A673 (cell line): ENCODE results near the gene B4GALNT4. TPM values are rescaled to one million over a fixed set of nuclear protein-coding genes. Genes with fewer than 3 reads are reported as not detected.
"Not testable (repeated sequence)": the region's sequence is repeated elsewhere in the genome, so short reads cannot be mapped to it uniquely, and the experiment has no call there.

Source experiments
- BruUV-seq: library from RNA; stranded (reverse); fragments of 400-500 nt; replicated peaks from 2 replicates; lab custom pipeline; 2021; lab: Mats Ljungman, UMichigan
- CTCF ChIA-PET: fragments of 300-600 bp; sonication (Branson Sonifier 250); formaldehyde crosslinking; loops from one replicate; lab custom pipeline; 2022; ENCODE audit warnings: antibody characterized with exemption; lab: Charles Lee
- POLR2A ChIA-PET: fragments of 300-600 bp; sonication (Branson Sonifier 250); formaldehyde crosslinking; loops from one replicate; lab custom pipeline; 2022; ENCODE audit warnings: antibody characterized with exemption; ENCODE audit not compliant: low non-redundant PET; lab: Charles Lee
- DNase-seq: peaks from one replicate; pipeline ENCODE4 v3.0.0-alpha.2; 2015; ENCODE audit warnings: low spot score
- H3K27ac ChIP-seq: fragments of 200-600 bp; sonication (generic); 2 replicates; pipeline ENCODE4 v1.5.1; 2016; ENCODE audit warnings: mixed run types, low read depth, mild to moderate bottlenecking, mixed read lengths, antibody characterized with exemption, low read length; ENCODE audit not compliant: poor library complexity, severe bottlenecking
- H3K27me3 ChIP-seq: fragments of 200-600 bp; sonication (generic); replicated peaks from 2 replicates; pipeline ENCODE4 v1.6.1; 2017; ENCODE audit warnings: mixed run types, low read depth, mild to moderate bottlenecking, mixed read lengths, antibody characterized with exemption, low read length; ENCODE audit not compliant: insufficient read depth, poor library complexity
- H3K36me3 ChIP-seq: fragments of 200-600 bp; sonication (generic); 2 replicates; pipeline ENCODE4 v1.6.1; 2016; ENCODE audit warnings: mixed run types, mild to moderate bottlenecking, mixed read lengths, antibody characterized with exemption, low read length; ENCODE audit not compliant: insufficient read depth, poor library complexity, severe bottlenecking
- H3K4me1 ChIP-seq: fragments of 200-600 bp; sonication (generic); 2 replicates; pipeline ENCODE4 v1.6.1; 2017; ENCODE audit warnings: mixed run types, mild to moderate bottlenecking, mixed read lengths, antibody characterized with exemption, low read length; ENCODE audit not compliant: insufficient read depth, poor library complexity, severe bottlenecking
- H3K4me3 ChIP-seq: fragments of 200-600 bp; sonication (generic); 2 replicates; pipeline ENCODE4 v1.5.1; 2016; ENCODE audit warnings: low read depth, mixed run types, mild to moderate bottlenecking, mixed read lengths, low read length; ENCODE audit not compliant: poor library complexity, severe bottlenecking
- H3K9me3 ChIP-seq: fragments of 200-600 bp; sonication (generic); 2 replicates; pipeline ENCODE4 v1.6.1; 2016; ENCODE audit warnings: mixed run types, low read depth, mild to moderate bottlenecking, mixed read lengths, antibody characterized with exemption, low read length; ENCODE audit not compliant: poor library complexity, severe bottlenecking
- CTCF ChIP-seq: fragments of 300-800, 200-600 bp; sonication (generic); conservative IDR thresholded peaks from 2 replicates; pipeline ENCODE4 v1.5.1; 2017; ENCODE audit warnings: low read depth, mild to moderate bottlenecking, antibody characterized with exemption, low read length, moderate library complexity, mixed read lengths
- EZH2 ChIP-seq: fragments of 200-600 bp; sonication (generic); IDR thresholded peaks from 2 replicates; pipeline ENCODE4 v1.6.1; 2017; ENCODE audit warnings: borderline replicate concordance, low read depth, mild to moderate bottlenecking, mixed read lengths, antibody characterized with exemption, low read length; ENCODE audit not compliant: poor library complexity, severe bottlenecking
- intact Hi-C: fragments of 100-400 bp; cut with micrococcal nuclease; formaldehyde crosslinking; loops from one replicate; pipeline ENCODE4 v1.10.0; 2022; ENCODE audit not compliant: unreplicated experiment
- total RNA-seq: library from RNA; stranded (reverse); gene quantifications from 2 replicates; pipeline ENCODE4 v1.2.3, GENCODE V29; 2021

Gene B4GALNT4
- total RNA-seq, 1 experiment from 2014 or later: 19.0 TPM

- Histone ChIP-seq H3K4me1 (peaks cover 14% of the 10 kb centered on the region), H3K9me3 (no peaks in the 10 kb centered on the region), H3K36me3 (no peaks in the 10 kb centered on the region), H3K4me3 (no peak overlapping the region), H3K27ac (no peak overlapping the region), H3K27me3 (no peaks in the 10 kb centered on the region)
- CTCF ChIA-PET: no interaction called here
- POLR2A ChIA-PET: no interaction called here
- intact Hi-C loops: no loop called here
- TF ChIP-seq EZH2 (no peak), CTCF (no peak)
- no peak for DNase-seq
- BruUV-seq: no TSS peak
These were observed 36.4 kb upstream of the B4GALNT4 start for GRCh38 chr11:332651-333480.

GRCh38 chr11:333616-334263 lies 35.6 kb upstream of the B4GALNT4 start:
- DNase-seq, BruUV-seq, H3K27ac ChIP-seq, H3K4me3 ChIP-seq, intact Hi-C loops, H3K27me3 ChIP-seq, H3K9me3 ChIP-seq, POLR2A ChIA-PET, CTCF ChIA-PET, H3K36me3 ChIP-seq: not testable (repeated sequence)
- peaks cover 14% of the 10 kb centered on the region for H3K4me1 ChIP-seq

- POLR2A ChIA-PET: no interaction called here
- Histone ChIP-seq H3K27ac (no peak overlapping the region), H3K36me3 (no peaks in the 10 kb centered on the region), H3K9me3 (no peaks in the 10 kb centered on the region), H3K4me3 (no peak overlapping the region), H3K27me3 (no peaks in the 10 kb centered on the region), H3K4me1 (peaks cover 14% of the 10 kb centered on the region)
- no TSS peak for BruUV-seq
- intact Hi-C loops: no loop called here
- TF ChIP-seq EZH2 (no peak), CTCF (no peak)
- CTCF ChIA-PET: no interaction called here
- DNase-seq: no peak
These were observed 34.9 kb upstream of the B4GALNT4 start for GRCh38 chr11:334264-334994.
